GM12892 (cell line): ENCODE results near the gene MYBBP1A.

ENCODE experiments used
- POLR2A ChIP-seq: IDR thresholded peaks from 2 replicates; pipeline ENCODE4 v1.6.1; 2011; ENCODE audit warnings: low read depth, low read length, control low read depth
- POLR2AphosphoS5 ChIP-seq: IDR thresholded peaks from 2 replicates; pipeline ENCODE4 v1.6.1; 2011; ENCODE audit warnings: low read depth, low read length, control low read depth

DNA sequence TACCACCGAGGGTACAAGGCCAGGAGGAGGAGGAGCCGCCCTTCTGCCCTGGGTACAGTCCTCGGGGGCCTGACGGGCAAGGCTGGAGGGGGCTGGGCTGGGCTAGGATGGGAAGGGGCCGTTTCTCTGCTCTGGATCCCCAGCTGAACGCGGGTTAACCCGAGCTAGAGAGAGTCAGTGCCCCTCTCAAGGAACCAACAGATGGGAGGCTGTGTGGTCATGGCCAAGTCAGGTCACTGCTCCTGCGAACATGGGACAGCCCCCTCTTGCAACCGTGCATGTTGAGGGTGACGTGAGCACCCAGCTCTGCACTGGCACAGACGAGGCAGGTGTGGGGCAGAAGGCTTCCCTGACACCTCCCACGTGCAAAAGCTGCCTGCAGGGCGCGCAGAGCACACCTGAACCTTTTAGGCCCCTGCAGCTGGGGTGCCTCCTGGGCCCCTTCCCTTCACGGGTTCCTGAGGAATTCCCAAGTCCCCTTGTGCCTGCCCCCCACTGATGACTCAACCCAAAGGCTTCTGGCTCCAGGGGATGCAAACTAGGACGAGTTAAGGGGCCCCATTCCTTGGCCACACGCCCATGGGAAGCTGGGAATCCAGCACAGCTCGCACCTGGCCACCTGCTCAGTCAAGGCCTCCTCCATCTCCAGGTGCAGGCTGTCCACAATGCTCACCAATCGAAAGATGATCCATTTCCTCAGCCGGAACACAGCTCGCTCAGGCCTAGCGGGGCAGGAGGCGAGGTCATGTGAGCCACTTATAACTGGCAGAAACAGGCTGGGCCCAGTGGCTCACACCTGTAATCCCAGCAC lies 6.3 kb downstream of the MYBBP1A start:
- no peak for TF ChIP-seq POLR2A
- no peak for TF ChIP-seq POLR2AphosphoS5
